Endothelial cell of umbilical vein (primary cell): Measurements from ENCODE around the gene ARHGEF40.

Experiments
- EZH2 ChIP-seq: IDR thresholded peaks from 2 replicates; pipeline ENCODE4 v1.6.1; 2012; ENCODE audit warnings: borderline replicate concordance, low read depth, mild to moderate bottlenecking, moderate library complexity, low read length, inconsistent platforms; ENCODE audit not compliant: severe bottlenecking
- FOS ChIP-seq: IDR thresholded peaks from 2 replicates; pipeline ENCODE4 v1.6.1; 2011; ENCODE audit warnings: mild to moderate bottlenecking, low read length, moderate library complexity, borderline replicate concordance; ENCODE audit not compliant: insufficient read depth
- JUN ChIP-seq: IDR thresholded peaks from 2 replicates; pipeline ENCODE4 v1.6.1; 2011; ENCODE audit warnings: borderline replicate concordance, low read depth; ENCODE audit not compliant: insufficient read length, insufficient read depth
- MYC ChIP-seq: IDR thresholded peaks from one replicate; pipeline ENCODE4 v1.6.1; 2011; ENCODE audit warnings: mild to moderate bottlenecking, low read depth, low read length
- POLR2A ChIP-seq: IDR thresholded peaks from 2 replicates; pipeline ENCODE4 v1.6.1; 2012; ENCODE audit warnings: low read depth, mild to moderate bottlenecking, control low read depth, low read length
- POLR2AphosphoS5 ChIP-seq: IDR thresholded peaks from 2 replicates; pipeline ENCODE4 v1.6.1; 2012; ENCODE audit warnings: low read depth, mild to moderate bottlenecking, control low read depth, low read length, moderate library complexity; ENCODE audit not compliant: insufficient read depth
- TF ChIP-seq, protein P1 (sequence below), 2 donors: IDR thresholded peaks; 1 replicate in 1 of 2; 2 replicates in 1 of 2; pipeline ENCODE4 v1.5.1; 2011; ENCODE audit warnings: low read length in 2 of 2, mild to moderate bottlenecking in 2 of 2, moderate library complexity in 2 of 2, control low read depth in 1 of 2, inconsistent platforms in 1 of 2, low read depth in 1 of 2; ENCODE audit not compliant: insufficient read depth in 1 of 2; ENCODE audit errors: extremely low read depth in 1 of 2

DNA sequence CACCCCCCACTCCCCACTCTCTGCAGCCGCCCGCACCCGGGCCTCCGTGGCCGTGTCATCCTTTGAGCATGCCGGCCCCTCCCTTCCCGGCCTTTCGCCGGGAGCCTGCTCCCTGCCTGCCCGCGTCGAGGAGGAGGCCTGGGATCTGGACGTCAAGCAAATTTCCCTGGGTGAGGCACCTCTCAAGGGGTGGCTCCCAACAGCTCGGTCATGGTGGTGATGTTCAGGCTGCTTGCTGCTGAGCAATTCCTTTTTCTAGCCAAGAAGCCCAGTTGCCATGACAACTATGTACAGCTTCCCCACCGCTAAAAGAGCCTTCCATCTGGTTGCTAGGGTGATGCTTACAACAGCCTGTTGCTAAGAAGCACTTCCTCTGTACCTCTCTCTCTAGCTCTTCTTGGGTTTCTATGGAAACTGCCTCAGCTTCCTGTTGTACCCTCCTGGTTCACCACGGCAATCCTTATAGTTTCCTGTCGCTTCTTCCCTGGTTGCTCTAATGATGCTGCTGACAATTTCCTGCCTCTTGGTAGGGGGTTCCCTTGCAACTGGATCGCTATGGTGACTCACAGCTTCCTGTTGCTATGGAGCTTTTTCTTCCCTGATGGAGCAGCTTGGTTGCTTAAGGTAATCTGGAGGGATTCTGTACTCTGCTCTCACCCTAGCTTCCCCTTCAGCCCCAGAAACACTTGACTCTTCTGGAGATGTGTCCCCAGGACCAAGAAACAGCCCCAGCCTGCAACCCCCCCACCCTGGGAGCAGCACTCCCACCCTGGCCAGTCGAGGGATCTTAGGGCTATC is 17.4 kb downstream of the ARHGEF40 start:
- TF ChIP-seq MYC: no peak
- TF ChIP-seq, protein P1, sequence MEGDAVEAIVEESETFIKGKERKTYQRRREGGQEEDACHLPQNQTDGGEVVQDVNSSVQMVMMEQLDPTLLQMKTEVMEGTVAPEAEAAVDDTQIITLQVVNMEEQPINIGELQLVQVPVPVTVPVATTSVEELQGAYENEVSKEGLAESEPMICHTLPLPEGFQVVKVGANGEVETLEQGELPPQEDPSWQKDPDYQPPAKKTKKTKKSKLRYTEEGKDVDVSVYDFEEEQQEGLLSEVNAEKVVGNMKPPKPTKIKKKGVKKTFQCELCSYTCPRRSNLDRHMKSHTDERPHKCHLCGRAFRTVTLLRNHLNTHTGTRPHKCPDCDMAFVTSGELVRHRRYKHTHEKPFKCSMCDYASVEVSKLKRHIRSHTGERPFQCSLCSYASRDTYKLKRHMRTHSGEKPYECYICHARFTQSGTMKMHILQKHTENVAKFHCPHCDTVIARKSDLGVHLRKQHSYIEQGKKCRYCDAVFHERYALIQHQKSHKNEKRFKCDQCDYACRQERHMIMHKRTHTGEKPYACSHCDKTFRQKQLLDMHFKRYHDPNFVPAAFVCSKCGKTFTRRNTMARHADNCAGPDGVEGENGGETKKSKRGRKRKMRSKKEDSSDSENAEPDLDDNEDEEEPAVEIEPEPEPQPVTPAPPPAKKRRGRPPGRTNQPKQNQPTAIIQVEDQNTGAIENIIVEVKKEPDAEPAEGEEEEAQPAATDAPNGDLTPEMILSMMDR (IDR thresholded peaks at IDR 0.05; ENCODE audit: extremely low read depth in 1 of 2, insufficient read depth in 1 of 2, low read depth in 1 of 2, low read length in 2 of 2): no peak
- peak; percentile 20 for TF ChIP-seq POLR2A
- TF ChIP-seq EZH2: no peak
- peak; percentile 87 for TF ChIP-seq FOS
- TF ChIP-seq JUN: peak; percentile 88
- peak; percentile 32 for TF ChIP-seq POLR2AphosphoS5
